ENCODE data around the gene SPAG17. TPM values are rescaled to one million over a fixed set of nuclear protein-coding genes. Genes with fewer than 3 reads are reported as not detected.

Gene SPAG17
- total RNA-seq, 1 donor from 2014 or later, result 1.9 TPM

DNA sequence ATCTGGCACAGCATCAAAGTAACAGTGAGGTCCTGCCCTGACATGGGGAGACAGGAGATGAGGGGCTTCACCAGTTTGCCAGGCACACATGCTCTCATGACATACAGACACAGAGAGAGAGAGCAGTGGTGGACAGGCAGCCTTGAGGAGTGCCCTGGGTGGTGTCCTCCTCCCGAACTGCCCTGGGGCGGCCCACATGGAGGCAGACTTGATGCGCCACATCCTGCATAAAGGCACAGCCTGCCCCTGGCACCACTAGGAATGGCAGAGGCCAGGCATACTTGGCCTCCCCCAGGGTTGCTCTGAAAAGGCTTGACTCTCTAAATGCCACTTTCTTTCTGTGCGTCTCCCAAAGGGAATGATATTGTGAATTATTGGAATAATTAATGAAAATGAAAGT lies 67.5 kb downstream of the SPAG17 start:
- no peak overlapping the region for H2AFZ ChIP-seq (ENCODE audit: low read depth, low read length)
- Mint-ChIP-seq H3K36me3 (ENCODE audit: low read depth, unreplicated experiment) (no peaks in the 10 kb centered on the region), H3K4me3 (ENCODE audit: unreplicated experiment) (no peak overlapping the region), H3K27me3 (ENCODE audit: low read depth, unreplicated experiment) (no peaks in the 10 kb centered on the region), H3K4me1 (ENCODE audit: low read depth, unreplicated experiment) (peaks cover 9% of the 10 kb centered on the region), H3K9me3 (ENCODE audit: unreplicated experiment) (no peaks in the 10 kb centered on the region), H3K27ac (ENCODE audit: unreplicated experiment) (no peak overlapping the region)
- no peak overlapping the region for H3K9ac ChIP-seq (ENCODE audit: low read length)
- no peak for TF ChIP-seq EZH2 (IDR thresholded peaks at IDR 0.05; ENCODE audit: insufficient read depth, low read length)
- TF ChIP-seq, protein P1, sequence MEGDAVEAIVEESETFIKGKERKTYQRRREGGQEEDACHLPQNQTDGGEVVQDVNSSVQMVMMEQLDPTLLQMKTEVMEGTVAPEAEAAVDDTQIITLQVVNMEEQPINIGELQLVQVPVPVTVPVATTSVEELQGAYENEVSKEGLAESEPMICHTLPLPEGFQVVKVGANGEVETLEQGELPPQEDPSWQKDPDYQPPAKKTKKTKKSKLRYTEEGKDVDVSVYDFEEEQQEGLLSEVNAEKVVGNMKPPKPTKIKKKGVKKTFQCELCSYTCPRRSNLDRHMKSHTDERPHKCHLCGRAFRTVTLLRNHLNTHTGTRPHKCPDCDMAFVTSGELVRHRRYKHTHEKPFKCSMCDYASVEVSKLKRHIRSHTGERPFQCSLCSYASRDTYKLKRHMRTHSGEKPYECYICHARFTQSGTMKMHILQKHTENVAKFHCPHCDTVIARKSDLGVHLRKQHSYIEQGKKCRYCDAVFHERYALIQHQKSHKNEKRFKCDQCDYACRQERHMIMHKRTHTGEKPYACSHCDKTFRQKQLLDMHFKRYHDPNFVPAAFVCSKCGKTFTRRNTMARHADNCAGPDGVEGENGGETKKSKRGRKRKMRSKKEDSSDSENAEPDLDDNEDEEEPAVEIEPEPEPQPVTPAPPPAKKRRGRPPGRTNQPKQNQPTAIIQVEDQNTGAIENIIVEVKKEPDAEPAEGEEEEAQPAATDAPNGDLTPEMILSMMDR (IDR thresholded peaks at IDR 0.05; ENCODE audit: insufficient read depth, low read depth, low read length), result no peak
- no peaks in the 10 kb centered on the region for H4K20me1 ChIP-seq (ENCODE audit: insufficient read depth, low read length)
- DNase-seq (ENCODE audit: low read depth) (no peak), FAIRE-seq (no peak)
- no peak overlapping the region for H3K4me3 ChIP-seq (ENCODE audit: insufficient read depth, low read depth, low read length)
- H3K4me2 ChIP-seq (ENCODE audit: low read length), result no peak overlapping the region
- no peak overlapping the region for H3K27ac ChIP-seq (ENCODE audit: low read depth, low read length)
- no peaks in the 10 kb centered on the region for H3K27me3 ChIP-seq (ENCODE audit: insufficient read depth, low read length)
- H3K36me3 ChIP-seq (ENCODE audit: insufficient read depth, low read length), result no peaks in the 10 kb centered on the region
- no peaks in the 10 kb centered on the region for H3K9me3 ChIP-seq (ENCODE audit: insufficient read depth, low read depth, low read length)
- no peaks in the 10 kb centered on the region for H3K79me2 ChIP-seq (ENCODE audit: insufficient read depth, low read length)
- no peaks in the 10 kb centered on the region for H3K4me1 ChIP-seq (ENCODE audit: insufficient read depth, low read length)

- DNase-seq (ENCODE audit: low read depth) (no peak), FAIRE-seq (no peak)
- Mint-ChIP-seq H3K4me3 (ENCODE audit: unreplicated experiment) (no peak overlapping the region), H3K36me3 (ENCODE audit: low read depth, unreplicated experiment) (no peaks in the 10 kb centered on the region), H3K27ac (ENCODE audit: unreplicated experiment) (no peak overlapping the region), H3K9me3 (ENCODE audit: unreplicated experiment) (no peaks in the 10 kb centered on the region), H3K4me1 (ENCODE audit: low read depth, unreplicated experiment) (peaks cover 9% of the 10 kb centered on the region), H3K27me3 (ENCODE audit: low read depth, unreplicated experiment) (no peaks in the 10 kb centered on the region)
- H3K9me3 ChIP-seq (ENCODE audit: insufficient read depth, low read depth, low read length), result no peaks in the 10 kb centered on the region
- H3K9ac ChIP-seq (ENCODE audit: low read length), result no peak overlapping the region
- H3K4me1 ChIP-seq (ENCODE audit: insufficient read depth, low read length), result no peaks in the 10 kb centered on the region
- H3K4me2 ChIP-seq (ENCODE audit: low read length), result no peak overlapping the region
- no peaks in the 10 kb centered on the region for H4K20me1 ChIP-seq (ENCODE audit: insufficient read depth, low read length)
- no peaks in the 10 kb centered on the region for H3K79me2 ChIP-seq (ENCODE audit: insufficient read depth, low read length)
- no peak overlapping the region for H3K27ac ChIP-seq (ENCODE audit: low read depth, low read length)
- no peak overlapping the region for H2AFZ ChIP-seq (ENCODE audit: low read depth, low read length)
- no peak for TF ChIP-seq EZH2 (IDR thresholded peaks at IDR 0.05; ENCODE audit: insufficient read depth, low read length)
- TF ChIP-seq, protein P1 (IDR thresholded peaks at IDR 0.05; ENCODE audit: insufficient read depth, low read depth, low read length), result no peak
- no peaks in the 10 kb centered on the region for H3K27me3 ChIP-seq (ENCODE audit: insufficient read depth, low read length)
- H3K36me3 ChIP-seq (ENCODE audit: insufficient read depth, low read length), result no peaks in the 10 kb centered on the region
- H3K4me3 ChIP-seq (ENCODE audit: insufficient read depth, low read depth, low read length), result no peak overlapping the region
Observed at GRCh38 chr1:118116909-118117308, 68.1 kb downstream of the SPAG17 start.

- peaks cover 11% of the 10 kb centered on the region for H3K4me1 Mint-ChIP-seq (ENCODE audit: low read depth, unreplicated experiment)
- H3K4me3 Mint-ChIP-seq (ENCODE audit: unreplicated experiment), result no peak overlapping the region
- Histone ChIP-seq H3K9me3 (ENCODE audit: insufficient read depth, low read depth, low read length) (no peaks in the 10 kb centered on the region), H2AFZ (ENCODE audit: low read depth, low read length) (no peak overlapping the region), H3K27me3 (ENCODE audit: insufficient read depth, low read length) (no peaks in the 10 kb centered on the region), H3K4me1 (ENCODE audit: insufficient read depth, low read length) (no peaks in the 10 kb centered on the region), H4K20me1 (ENCODE audit: insufficient read depth, low read length) (no peaks in the 10 kb centered on the region), H3K4me3 (ENCODE audit: insufficient read depth, low read depth, low read length) (no peak overlapping the region), H3K79me2 (ENCODE audit: insufficient read depth, low read length) (no peaks in the 10 kb centered on the region), H3K4me2 (ENCODE audit: low read length) (no peak overlapping the region), H3K27ac (ENCODE audit: low read depth, low read length) (no peak overlapping the region), H3K36me3 (ENCODE audit: insufficient read depth, low read length) (no peaks in the 10 kb centered on the region), H3K9ac (ENCODE audit: low read length) (no peak overlapping the region)
- H3K27me3 Mint-ChIP-seq (ENCODE audit: low read depth, unreplicated experiment), result no peaks in the 10 kb centered on the region
- no peak overlapping the region for H3K27ac Mint-ChIP-seq (ENCODE audit: unreplicated experiment)
- FAIRE-seq, result no peak
- TF ChIP-seq, protein P1 (IDR thresholded peaks at IDR 0.05; ENCODE audit: insufficient read depth, low read depth, low read length), result no peak
- TF ChIP-seq EZH2 (IDR thresholded peaks at IDR 0.05; ENCODE audit: insufficient read depth, low read length), result no peak
- H3K9me3 Mint-ChIP-seq (ENCODE audit: unreplicated experiment), result no peaks in the 10 kb centered on the region
- peak; percentile 14 for DNase-seq (ENCODE audit: low read depth)
- no peaks in the 10 kb centered on the region for H3K36me3 Mint-ChIP-seq (ENCODE audit: low read depth, unreplicated experiment)
Observed at GRCh38 chr1:118116401-118116800, 68.6 kb downstream of the SPAG17 start.

All from astrocyte (in vitro differentiated cells and primary cell).